CD8-positive, alpha-beta memory T cell (primary cell): ENCODE data around the gene BROX. TPM values are rescaled to one million over a fixed set of nuclear protein-coding genes. Genes with fewer than 3 reads are reported as not detected.

ENCODE experiments used
- polyA plus RNA-seq: library from polyadenylated mRNA; unstranded; fragments of 300-500 nt; fragmentation: Illumina TruSeq; gene quantifications from one replicate; pipeline ENCODE4 v1.2.3, GENCODE V29; 2021
- total RNA-seq, 2 experiments: library from RNA; stranded (reverse); gene quantifications; one replicate each; pipeline ENCODE4 v1.2.3, GENCODE V29; 2021

The BROX gene
- total and polyA plus RNA-seq, 3 experiments from 2014 or later: 15.1 to 47.8 (median 46.9) TPM

Other genes starting within 250 kb of the BROX start
- gene HHIPL2, start 164.5 kb upstream of the BROX start, total RNA-seq: under 1 TPM; 0.28 to 0.29 TPM
- not detected for gene HHIPL2, start 164.5 kb upstream of the BROX start, polyA plus RNA-seq
- 10 to 100 TPM; 21.3 to 22.9 TPM for gene TAF1A, start 122.6 kb upstream of the BROX start, total RNA-seq
- gene TAF1A, start 122.6 kb upstream of the BROX start, polyA plus RNA-seq: 5.8 TPM
- 10 to 100 TPM; 35.8 to 43.2 TPM for gene MIA3, start 94.5 kb upstream of the BROX start, total RNA-seq
- 69.5 TPM for gene MIA3, start 94.5 kb upstream of the BROX start, polyA plus RNA-seq
- 10 to 100 TPM; 57.9 to 59.1 TPM for gene AIDA, start 73 bp upstream of the BROX start, total RNA-seq
- 29.2 TPM for gene AIDA, start 73 bp upstream of the BROX start, polyA plus RNA-seq
- not detected for gene FAM177B, start 24.6 kb downstream of the BROX start, total RNA-seq
- gene FAM177B, start 24.6 kb downstream of the BROX start, polyA plus RNA-seq: not detected
- 1 to 10 TPM; 2.4 to 2.5 TPM for gene DISP1, start 102.5 kb downstream of the BROX start, total RNA-seq
- gene DISP1, start 102.5 kb downstream of the BROX start, polyA plus RNA-seq: 2.6 TPM